ENCODE measurements around the gene ZNF33B.

Gene ZNF33B

GRCh38 chr10:42654419-42654818 is 16.0 kb upstream of the ZNF33B start:
- no peaks in the 10 kb centered on the region for H3K9me3 ChIP-seq (ENCODE audit: insufficient read depth, low read depth, low read length)
- peaks cover 18% of the 10 kb centered on the region for H3K27me3 ChIP-seq (ENCODE audit: insufficient read depth, low read length, poor library complexity, severe bottlenecking)
- H3K36me3 ChIP-seq (ENCODE audit: insufficient read depth, low read length), result no peaks in the 10 kb centered on the region
- no peaks in the 10 kb centered on the region for H3K9me2 ChIP-seq (replicated peaks; ENCODE audit: low read depth, low read length)
- no peaks in the 10 kb centered on the region for H3K79me2 ChIP-seq (ENCODE audit: insufficient read depth, low read length)
- H3K4me1 ChIP-seq (ENCODE audit: insufficient read depth, low read length, poor library complexity, severe bottlenecking), result peaks cover 12% of the 10 kb centered on the region
- H3F3A ChIP-seq (ENCODE audit: low read depth), result no peaks in the 10 kb centered on the region
- no peak overlapping the region for H3K9ac ChIP-seq (ENCODE audit: low read depth, low read length, poor library complexity, severe bottlenecking)
- TF ChIP-seq CTCF (conservative IDR thresholded peaks at IDR 0.05; ENCODE audit: low read length), result no peak
- no peak for TF ChIP-seq EZH2phosphoT487 (IDR thresholded peaks at IDR 0.05; ENCODE audit: borderline replicate concordance)
- no peak overlapping the region for H2AFZ ChIP-seq (ENCODE audit: low read length)
- H3K4me2 ChIP-seq (ENCODE audit: low read depth, low read length, poor library complexity, severe bottlenecking), result no peak overlapping the region
- no peak overlapping the region for H3K4me3 ChIP-seq (ENCODE audit: low read length, poor library complexity, severe bottlenecking)
- H4K20me1 ChIP-seq (ENCODE audit: insufficient read depth, low read length, poor library complexity, severe bottlenecking), result no peaks in the 10 kb centered on the region

- TF ChIP-seq CTCF (conservative IDR thresholded peaks at IDR 0.05; ENCODE audit: low read length) (no peak), EZH2phosphoT487 (IDR thresholded peaks at IDR 0.05; ENCODE audit: borderline replicate concordance) (no peak)
- Histone ChIP-seq H3K9me2 (replicated peaks; ENCODE audit: low read depth, low read length) (no peaks in the 10 kb centered on the region), H3K4me3 (ENCODE audit: low read length, poor library complexity, severe bottlenecking) (no peak overlapping the region), H3K9me3 (ENCODE audit: insufficient read depth, low read depth, low read length) (no peaks in the 10 kb centered on the region), H3K36me3 (ENCODE audit: insufficient read depth, low read length) (no peaks in the 10 kb centered on the region), H3K79me2 (ENCODE audit: insufficient read depth, low read length) (no peaks in the 10 kb centered on the region), H3K9ac (ENCODE audit: low read depth, low read length, poor library complexity, severe bottlenecking) (no peak overlapping the region), H2AFZ (ENCODE audit: low read length) (no peak overlapping the region), H3K4me1 (ENCODE audit: insufficient read depth, low read length, poor library complexity, severe bottlenecking) (peaks cover 12% of the 10 kb centered on the region), H4K20me1 (ENCODE audit: insufficient read depth, low read length, poor library complexity, severe bottlenecking) (no peaks in the 10 kb centered on the region), H3K27me3 (ENCODE audit: insufficient read depth, low read length, poor library complexity, severe bottlenecking) (peaks cover 18% of the 10 kb centered on the region), H3K4me2 (ENCODE audit: low read depth, low read length, poor library complexity, severe bottlenecking) (no peak overlapping the region), H3F3A (ENCODE audit: low read depth) (no peaks in the 10 kb centered on the region)
Measured at GRCh38 chr10:42652858-42653257, 14.5 kb upstream of the ZNF33B start.

- H4K20me1 ChIP-seq (ENCODE audit: insufficient read depth, low read length, poor library complexity, severe bottlenecking), result no peaks in the 10 kb centered on the region
- no peak for TF ChIP-seq CTCF (conservative IDR thresholded peaks at IDR 0.05; ENCODE audit: low read length)
- no peak for TF ChIP-seq EZH2phosphoT487 (IDR thresholded peaks at IDR 0.05; ENCODE audit: borderline replicate concordance)
- H3F3A ChIP-seq (ENCODE audit: low read depth), result no peaks in the 10 kb centered on the region
- peaks cover 30% of the 10 kb centered on the region for H3K27me3 ChIP-seq (ENCODE audit: insufficient read depth, low read length, poor library complexity, severe bottlenecking)
- H3K4me3 ChIP-seq (ENCODE audit: low read length, poor library complexity, severe bottlenecking), result peak overlapping the region; percentile 8
- no peaks in the 10 kb centered on the region for H3K9me3 ChIP-seq (ENCODE audit: insufficient read depth, low read depth, low read length)
- no peaks in the 10 kb centered on the region for H3K36me3 ChIP-seq (ENCODE audit: insufficient read depth, low read length)
- no peak overlapping the region for H3K9ac ChIP-seq (ENCODE audit: low read depth, low read length, poor library complexity, severe bottlenecking)
- H3K9me2 ChIP-seq (replicated peaks; ENCODE audit: low read depth, low read length), result no peaks in the 10 kb centered on the region
- H3K4me1 ChIP-seq (ENCODE audit: insufficient read depth, low read length, poor library complexity, severe bottlenecking), result peaks cover 12% of the 10 kb centered on the region
- peak overlapping the region; percentile 41 for H3K4me2 ChIP-seq (ENCODE audit: low read depth, low read length, poor library complexity, severe bottlenecking)
- no peaks in the 10 kb centered on the region for H3K79me2 ChIP-seq (ENCODE audit: insufficient read depth, low read length)
- peak overlapping the region; percentile 87 for H2AFZ ChIP-seq (ENCODE audit: low read length)
Measured at GRCh38 chr10:42650374-42650773, 12.0 kb upstream of the ZNF33B start.
